Subcutaneous adipose tissue (tissue), 4 donors: Measurements from ENCODE around the gene PTPRN2. TPM values are rescaled to one million over a fixed set of nuclear protein-coding genes. Genes with fewer than 3 reads are reported as not detected.

Source experiments
- CTCF ChIP-seq: fragments of 450-650 bp; IDR thresholded peaks from one replicate; pipeline ENCODE4 v1.5.1; 2016; ENCODE audit warnings: low read depth, mild to moderate bottlenecking, control low read depth, antibody characterized with exemption, moderate library complexity
- total RNA-seq, 4 donors: library from RNA; depleted of rRNA; stranded (reverse); fragments of >200 nt; gene quantifications; one replicate each; pipeline ENCODE4 v1.1.0, GENCODE V29; 2016

The PTPRN2 gene
- total RNA-seq, 4 donors from 2014 or later = 2.0 to 4.6 (median 3.7) TPM

- no peak for TF ChIP-seq CTCF
Observed at GRCh38 chr7:157768198-157768597, 819.4 kb downstream of the PTPRN2 start.

GRCh38 chr7:157767506-157768197, 820.0 kb downstream of the PTPRN2 start:
- no peak for TF ChIP-seq CTCF

GRCh38 chr7:157766098-157766497, 821.5 kb downstream of the PTPRN2 start:
- TF ChIP-seq CTCF = no peak

- TF ChIP-seq CTCF = no peak
Observed at GRCh38 chr7:157764946-157765537, 822.6 kb downstream of the PTPRN2 start.

GRCh38 chr7:157764193-157764592, 823.4 kb downstream of the PTPRN2 start:
- TF ChIP-seq CTCF = no peak

- TF ChIP-seq CTCF = no peak
Observed at GRCh38 chr7:157763279-157764000, 824.2 kb downstream of the PTPRN2 start.

- TF ChIP-seq CTCF = no peak
Observed at GRCh38 chr7:157762824-157763223, 824.8 kb downstream of the PTPRN2 start.
